H1 (cell line): ENCODE results near the gene ETV2. TPM values are rescaled to one million over a fixed set of nuclear protein-coding genes. Genes with fewer than 3 reads are reported as not detected.

Experiments used
- ASH2L ChIP-seq: fragments of 200-600, 300-600 bp; sonication (generic); IDR thresholded peaks from one replicate; pipeline ENCODE4 v1.7.1; 2017; ENCODE audit warnings: low read length
- CHD1 ChIP-seq: IDR thresholded peaks from 2 replicates; pipeline ENCODE4 v1.6.1; 2012; ENCODE audit warnings: low read depth, low read length, improper control_type of control experiment
- CHD2 ChIP-seq: IDR thresholded peaks from 2 replicates; pipeline ENCODE4 v1.6.1; 2012; ENCODE audit warnings: low read length, improper control_type of control experiment
- FOSL1 ChIP-seq: IDR thresholded peaks from 2 replicates; pipeline ENCODE4 v1.6.1; 2011; ENCODE audit warnings: mild to moderate bottlenecking, low read depth, low read length, moderate library complexity; ENCODE audit not compliant: insufficient read depth
- GABPA ChIP-seq: IDR thresholded peaks from 2 replicates; pipeline ENCODE4 v1.6.1; 2011; ENCODE audit warnings: mild to moderate bottlenecking, low read length, moderate library complexity, borderline replicate concordance; ENCODE audit not compliant: insufficient read depth
- GTF2F1 ChIP-seq: IDR thresholded peaks from 2 replicates; pipeline ENCODE4 v1.6.1; 2012; ENCODE audit warnings: low read depth, low read length, improper control_type of control experiment, borderline replicate concordance
- HDAC2 ChIP-seq, 2 experiments: fragments of 300-600 bp in 1 of 2; sonication (generic) in 1 of 2; IDR thresholded peaks; 2 replicates each; pipeline ENCODE4 v1.6.1; 2011 to 2012; ENCODE audit warnings: low read depth in 2 of 2, low read length in 2 of 2, mild to moderate bottlenecking in 2 of 2, moderate library complexity in 2 of 2, borderline replicate concordance in 1 of 2, inconsistent platforms in 1 of 2
- KDM5A ChIP-seq: fragments of 200-600 bp; IDR thresholded peaks from 2 replicates; pipeline ENCODE4 v1.7.1; 2012; ENCODE audit warnings: mild to moderate bottlenecking, low read length, inconsistent platforms, mixed read lengths
- PHF8 ChIP-seq: fragments of 200-600 bp; sonication (generic); conservative IDR thresholded peaks from 2 replicates; pipeline ENCODE4 v1.7.1; 2012; ENCODE audit warnings: low read depth, mild to moderate bottlenecking, inconsistent platforms, low read length, moderate library complexity
- POLR2A ChIP-seq, 2 experiments: IDR thresholded peaks; 1 replicate in 1 of 2; 2 replicates in 1 of 2; pipeline ENCODE4 v1.6.1; 2011; ENCODE audit warnings: low read depth in 2 of 2, low read length in 2 of 2, mild to moderate bottlenecking in 2 of 2; ENCODE audit errors: control extremely low read depth in 1 of 2
- POLR2AphosphoS5 ChIP-seq: IDR thresholded peaks from 2 replicates; pipeline ENCODE4 v1.6.1; 2011; ENCODE audit warnings: low read depth, low read length
- RNF2 ChIP-seq: fragments of 200-900, 300-1000 bp; sonication (generic); IDR thresholded peaks from 2 replicates; pipeline ENCODE4 v1.7.1; 2016; ENCODE audit warnings: borderline replicate concordance, low read depth, mild to moderate bottlenecking, antibody characterized with exemption, low read length; ENCODE audit not compliant: poor library complexity, severe bottlenecking; ENCODE audit errors: missing control alignments
- SIN3A ChIP-seq, 2 experiments: IDR thresholded peaks in 1 of 2; conservative IDR thresholded peaks in 1 of 2; 2 replicates each; pipeline ENCODE4 v1.6.1; 2011 to 2012; ENCODE audit warnings: low read length in 2 of 2, improper control_type of control experiment in 1 of 2, low read depth in 1 of 2, mild to moderate bottlenecking in 1 of 2
- SIX5 ChIP-seq: IDR thresholded peaks from 2 replicates; pipeline ENCODE4 v1.6.1; 2011; ENCODE audit warnings: mild to moderate bottlenecking, low read depth, low read length
- SP4 ChIP-seq: IDR thresholded peaks from 2 replicates; pipeline ENCODE4 v1.6.1; 2012; ENCODE audit warnings: low read length, inconsistent platforms
- SRF ChIP-seq: IDR thresholded peaks from 2 replicates; pipeline ENCODE4 v1.6.1; 2011; ENCODE audit warnings: mild to moderate bottlenecking, low read depth, low read length, moderate library complexity
- TAF7 ChIP-seq: optimal IDR thresholded peaks from 2 replicates; pipeline ENCODE3; 2011; ENCODE audit warnings: low read depth, mild to moderate bottlenecking, inconsistent platforms, low read length, moderate library complexity, borderline replicate concordance
- TBP ChIP-seq: IDR thresholded peaks from 2 replicates; pipeline ENCODE4 v1.6.1; 2011; ENCODE audit warnings: low read depth, low read length, improper control_type of control experiment
- TCF12 ChIP-seq: IDR thresholded peaks from 2 replicates; pipeline ENCODE4 v1.6.1; 2011; ENCODE audit warnings: low read depth, mild to moderate bottlenecking, low read length
- TEAD4 ChIP-seq: IDR thresholded peaks from 2 replicates; pipeline ENCODE4 v1.6.1; 2012; ENCODE audit warnings: low read depth, low read length, inconsistent platforms, mixed read lengths
- YY1 ChIP-seq: IDR thresholded peaks from 2 replicates; pipeline ENCODE4 v1.6.1; 2011; ENCODE audit warnings: low read depth, mild to moderate bottlenecking, low read length
- ZNF274 ChIP-seq: IDR thresholded peaks from 2 replicates; pipeline ENCODE4 v1.7.0; 2012; ENCODE audit warnings: low read length, borderline replicate concordance; ENCODE audit errors: extremely low read depth
- polyA plus RNA-seq, 7 experiments: library from polyadenylated mRNA; depleted of rRNA in 3 of 7; stranded (reverse) in 5 of 7; unstranded in 2 of 7; fragments of >200 nt in 5 of 7; fragments of 200-250 nt in 2 of 7; gene quantifications; 1 replicate in 5 of 7; 2 replicates in 1 of 7; 4 replicates in 1 of 7; pipeline versions ENCODE4 v1.2.1 to v1.2.3, GENCODE V29; 2011 to 2013; ENCODE audit warnings: missing spikeins in 2 of 7, mixed read lengths in 2 of 7
- total RNA-seq: library from RNA; stranded (reverse); fragmentation: NEBNext Ultra II Directional; extraction: Animal tissue kit (Norgen Biotek cat#: 25700); gene quantifications from 2 replicates; pipeline ENCODE4 v1.2.1, GENCODE V29; 2021
- TF ChIP-seq, protein P1 (sequence below): IDR thresholded peaks from 2 replicates; pipeline ENCODE4 v1.6.1; 2012; ENCODE audit warnings: inconsistent platforms
- TF ChIP-seq, protein P2 (sequence below): IDR thresholded peaks from 2 replicates; pipeline ENCODE4 v1.6.1; 2012; ENCODE audit warnings: inconsistent platforms

The ETV2 gene
- total and polyA plus RNA-seq, 2 of the 8 experiments (the other 6 are each of a cell fraction or from before 2014, with no cell fraction given), result 0.88 to 1.3 TPM

DNA sequence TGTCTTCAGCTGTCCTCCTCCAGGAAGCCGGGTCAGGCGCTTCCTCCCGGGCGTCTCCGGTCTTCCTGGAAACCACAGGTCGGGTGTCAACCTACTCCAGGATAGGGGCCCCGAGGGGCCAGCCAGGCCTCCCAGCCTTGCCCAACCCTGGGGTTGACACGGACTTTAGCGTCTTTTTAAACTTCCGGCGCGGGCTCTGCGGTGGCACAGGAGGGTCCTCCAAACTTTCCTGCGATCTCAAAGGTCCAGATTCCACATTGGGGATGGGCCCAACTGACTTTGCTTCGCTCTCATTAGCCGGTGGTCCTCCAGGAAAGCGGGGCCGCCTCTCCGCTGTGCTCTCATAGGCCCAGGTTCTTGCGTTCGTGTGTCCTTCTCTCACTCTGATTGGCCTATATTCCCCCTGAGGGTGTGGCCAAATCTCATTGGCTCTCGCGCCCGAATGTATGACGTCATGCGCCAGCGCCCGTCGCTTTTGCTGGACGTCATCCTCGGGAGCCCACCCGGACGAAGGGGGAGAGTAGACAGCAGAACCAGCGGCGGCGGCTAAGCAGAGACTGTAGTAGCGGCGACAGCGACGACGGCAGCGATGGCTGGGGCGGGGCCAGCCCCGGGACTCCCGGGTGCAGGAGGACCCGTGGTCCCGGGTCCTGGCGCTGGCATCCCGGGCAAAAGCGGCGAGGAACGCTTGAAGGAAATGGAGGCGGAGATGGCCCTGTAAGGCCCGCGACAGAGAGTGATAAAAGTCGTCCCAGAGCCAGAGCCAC is 12.8 kb upstream of the ETV2 start, which contains the start of gene RBM42 (continued):
- no peak for TF ChIP-seq TEAD4
- peak; percentile 51 for TF ChIP-seq TAF7
- no peak for TF ChIP-seq FOSL1
- TF ChIP-seq POLR2A (IDR thresholded peaks at IDR 0.05; ENCODE audit: control extremely low read depth in 1 of 2, low read depth in 2 of 2, low read length in 2 of 2), result peak in 1 of 2 experiments; percentile 59; a peak in 1 of 3 replicates
- TF ChIP-seq HDAC2 (IDR thresholded peaks at IDR 0.05; ENCODE audit: borderline replicate concordance in 1 of 2, low read depth in 2 of 2, low read length in 2 of 2), result peak in 1 of 2 experiments; percentile 64; a peak in 2 of 4 replicates
- peak; percentile 95 for TF ChIP-seq SRF
- TF ChIP-seq PHF8, result peak; percentile 84
- no peak for TF ChIP-seq ZNF274
- TF ChIP-seq GTF2F1, result no peak
- TF ChIP-seq SIX5, result peak; percentile 7; the same call in 1 of the 2 replicates
- no peak for TF ChIP-seq GABPA
- TF ChIP-seq SP4, result no peak
- peak; percentile 78 for TF ChIP-seq ASH2L
- no peak for TF ChIP-seq TCF12
- peak; percentile 83 for TF ChIP-seq TBP
- TF ChIP-seq, protein P1, sequence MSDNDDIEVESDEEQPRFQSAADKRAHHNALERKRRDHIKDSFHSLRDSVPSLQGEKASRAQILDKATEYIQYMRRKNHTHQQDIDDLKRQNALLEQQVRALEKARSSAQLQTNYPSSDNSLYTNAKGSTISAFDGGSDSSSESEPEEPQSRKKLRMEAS, result 0 out of 2 replicates have a peak, but pooled peaks have one; percentile 13
- no peak for TF ChIP-seq POLR2AphosphoS5
- TF ChIP-seq YY1, result no peak
- peak; percentile 87 for TF ChIP-seq CHD2
- peak; percentile 99 for TF ChIP-seq KDM5A
- peak; percentile 22 to 94; a peak in 2 of 4 replicates for TF ChIP-seq SIN3A (conservative IDR thresholded peaks at IDR 0.05 in 1 of 2, IDR thresholded peaks at IDR 0.05 in 1 of 2; ENCODE audit: low read depth in 1 of 2, low read length in 2 of 2)
- no peak for TF ChIP-seq RNF2
- no peak for TF ChIP-seq CHD1
- TF ChIP-seq, protein P2, sequence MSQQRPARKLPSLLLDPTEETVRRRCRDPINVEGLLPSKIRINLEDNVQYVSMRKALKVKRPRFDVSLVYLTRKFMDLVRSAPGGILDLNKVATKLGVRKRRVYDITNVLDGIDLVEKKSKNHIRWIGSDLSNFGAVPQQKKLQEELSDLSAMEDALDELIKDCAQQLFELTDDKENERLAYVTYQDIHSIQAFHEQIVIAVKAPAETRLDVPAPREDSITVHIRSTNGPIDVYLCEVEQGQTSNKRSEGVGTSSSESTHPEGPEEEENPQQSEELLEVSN, result peak; percentile 41; the same call in 1 of the 2 replicates
